HG03342 (cell line): ENCODE measurements around the gene KCNAB1.

ENCODE experiments used
- ATAC-seq: cut with Tn5 transposase; IDR thresholded peaks from one replicate; pipeline ENCODE4 v1.9.1; 2021; ENCODE audit warnings: mild to moderate bottlenecking, moderate library complexity; ENCODE audit not compliant: unreplicated experiment

KCNAB1 gene

GRCh38 chr3:156522673-156523072, 402.3 kb downstream of the KCNAB1 start:
- no peak for ATAC-seq

- no peak for ATAC-seq
Observed at GRCh38 chr3:156525808-156526207, 405.4 kb downstream of the KCNAB1 start.

GRCh38 chr3:156527060-156527459, 406.7 kb downstream of the KCNAB1 start:
- ATAC-seq = no peak

- ATAC-seq = no peak
Observed at GRCh38 chr3:156530980-156531379, 410.6 kb downstream of the KCNAB1 start.

GRCh38 chr3:156532730-156533129, 412.4 kb downstream of the KCNAB1 start:
- no peak for ATAC-seq

- no peak for ATAC-seq
Observed at GRCh38 chr3:156533205-156533604, 412.8 kb downstream of the KCNAB1 start.

- ATAC-seq = no peak
Observed at GRCh38 chr3:156535162-156535627, 414.8 kb downstream of the KCNAB1 start.

- ATAC-seq = no peak
Observed at GRCh38 chr3:156535798-156536197, 415.4 kb downstream of the KCNAB1 start.

- no peak for ATAC-seq
Observed at GRCh38 chr3:156536524-156537316, 416.3 kb downstream of the KCNAB1 start.

GRCh38 chr3:156539051-156539450, 418.7 kb downstream of the KCNAB1 start:
- ATAC-seq = no peak

GRCh38 chr3:156539802-156540201, 419.4 kb downstream of the KCNAB1 start:
- ATAC-seq = no peak

- no peak for ATAC-seq
Observed at GRCh38 chr3:156542101-156543042, 422.0 kb downstream of the KCNAB1 start.

- no peak for ATAC-seq
Observed at GRCh38 chr3:156543043-156543555, 422.7 kb downstream of the KCNAB1 start.

- no peak for ATAC-seq
Observed at GRCh38 chr3:156547637-156548036, 427.3 kb downstream of the KCNAB1 start.

- no peak for ATAC-seq
Observed at GRCh38 chr3:156548041-156548687, 427.8 kb downstream of the KCNAB1 start.

GRCh38 chr3:156548902-156549301, 428.5 kb downstream of the KCNAB1 start:
- no peak for ATAC-seq

- no peak for ATAC-seq
Observed at GRCh38 chr3:156551261-156551660, 430.9 kb downstream of the KCNAB1 start.

GRCh38 chr3:156551746-156552145, 431.4 kb downstream of the KCNAB1 start:
- no peak for ATAC-seq

- no peak for ATAC-seq
Observed at GRCh38 chr3:156552973-156553372, 432.6 kb downstream of the KCNAB1 start.

GRCh38 chr3:156553705-156554356, 433.5 kb downstream of the KCNAB1 start:
- no peak for ATAC-seq

GRCh38 chr3:156554515-156554841, 434.1 kb downstream of the KCNAB1 start:
- ATAC-seq = no peak
